Peyer's patch (tissue), 4 donors: ENCODE measurements around the gene STAT5B.

Experiments
- POLR2A ChIP-seq, 2 donors: fragments of 450-650 bp; IDR thresholded peaks; one replicate each; pipeline ENCODE4 v1.5.1; 2017; ENCODE audit warnings: antibody characterized with exemption in 2 of 2, mild to moderate bottlenecking in 2 of 2, moderate library complexity in 2 of 2
- TF ChIP-seq, protein P1 (sequence below), 6 experiments: fragments of 450-650 bp in 4 of 6; fragments of 200-600 bp in 2 of 6; sonication (generic) in 1 of 6; IDR thresholded peaks; one replicate each; pipeline ENCODE4 v1.5.1; 2017 to 2019; ENCODE audit warnings: antibody characterized with exemption in 6 of 6, mild to moderate bottlenecking in 3 of 6, moderate library complexity in 1 of 6

DNA sequence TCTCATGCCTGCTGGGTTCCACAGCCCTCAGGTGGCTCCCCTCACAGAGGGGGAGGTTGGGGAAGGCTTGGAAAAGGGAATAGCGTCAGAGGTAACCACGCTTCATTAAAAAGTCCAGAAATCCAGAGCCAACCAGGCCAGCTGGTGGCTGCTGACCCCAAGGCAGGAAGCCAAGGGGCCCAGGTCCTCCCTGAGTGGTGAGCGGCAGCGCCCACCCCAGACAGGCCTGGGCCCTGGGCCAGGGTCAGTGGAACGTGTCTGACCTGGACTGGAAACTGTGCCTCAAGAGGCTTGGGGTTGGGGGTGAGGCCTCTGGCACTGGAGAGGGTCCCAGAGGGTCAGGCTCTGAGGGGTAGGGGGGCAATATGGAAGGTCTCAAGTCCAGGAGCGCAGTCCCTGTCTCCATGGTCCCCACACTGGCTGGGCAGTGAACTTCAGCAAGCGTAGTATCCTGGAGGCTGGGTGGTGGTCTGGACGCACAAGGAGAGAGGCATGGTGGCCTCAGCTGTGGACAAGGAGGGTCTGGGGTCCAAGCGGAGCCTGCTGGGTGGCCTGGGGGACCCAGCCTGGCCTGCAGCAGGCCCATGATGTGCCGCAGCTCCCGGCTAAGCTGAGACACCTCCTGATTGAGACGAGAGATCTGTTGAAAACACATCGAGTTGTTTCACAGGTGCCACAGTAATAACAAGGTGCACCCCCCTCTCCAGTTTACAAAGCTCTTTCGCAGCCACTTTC is 116.2 kb downstream of the STAT5B start:
- no peak for TF ChIP-seq POLR2A (IDR thresholded peaks at IDR 0.05)
- TF ChIP-seq, protein P1, sequence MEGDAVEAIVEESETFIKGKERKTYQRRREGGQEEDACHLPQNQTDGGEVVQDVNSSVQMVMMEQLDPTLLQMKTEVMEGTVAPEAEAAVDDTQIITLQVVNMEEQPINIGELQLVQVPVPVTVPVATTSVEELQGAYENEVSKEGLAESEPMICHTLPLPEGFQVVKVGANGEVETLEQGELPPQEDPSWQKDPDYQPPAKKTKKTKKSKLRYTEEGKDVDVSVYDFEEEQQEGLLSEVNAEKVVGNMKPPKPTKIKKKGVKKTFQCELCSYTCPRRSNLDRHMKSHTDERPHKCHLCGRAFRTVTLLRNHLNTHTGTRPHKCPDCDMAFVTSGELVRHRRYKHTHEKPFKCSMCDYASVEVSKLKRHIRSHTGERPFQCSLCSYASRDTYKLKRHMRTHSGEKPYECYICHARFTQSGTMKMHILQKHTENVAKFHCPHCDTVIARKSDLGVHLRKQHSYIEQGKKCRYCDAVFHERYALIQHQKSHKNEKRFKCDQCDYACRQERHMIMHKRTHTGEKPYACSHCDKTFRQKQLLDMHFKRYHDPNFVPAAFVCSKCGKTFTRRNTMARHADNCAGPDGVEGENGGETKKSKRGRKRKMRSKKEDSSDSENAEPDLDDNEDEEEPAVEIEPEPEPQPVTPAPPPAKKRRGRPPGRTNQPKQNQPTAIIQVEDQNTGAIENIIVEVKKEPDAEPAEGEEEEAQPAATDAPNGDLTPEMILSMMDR (IDR thresholded peaks at IDR 0.05) = no peak
